GM19238 (cell line): ENCODE results near the gene PGRMC2.
A peak's percentile ranks its signal among the peaks of the same experiment; 100 is the strongest.

ENCODE experiments used
- DNase-seq: peaks from one replicate; pipeline ENCODE4 v3.0.0; 2011; ENCODE audit warnings: low spot score; ENCODE audit not compliant: insufficient read length

The PGRMC2 gene

DNA sequence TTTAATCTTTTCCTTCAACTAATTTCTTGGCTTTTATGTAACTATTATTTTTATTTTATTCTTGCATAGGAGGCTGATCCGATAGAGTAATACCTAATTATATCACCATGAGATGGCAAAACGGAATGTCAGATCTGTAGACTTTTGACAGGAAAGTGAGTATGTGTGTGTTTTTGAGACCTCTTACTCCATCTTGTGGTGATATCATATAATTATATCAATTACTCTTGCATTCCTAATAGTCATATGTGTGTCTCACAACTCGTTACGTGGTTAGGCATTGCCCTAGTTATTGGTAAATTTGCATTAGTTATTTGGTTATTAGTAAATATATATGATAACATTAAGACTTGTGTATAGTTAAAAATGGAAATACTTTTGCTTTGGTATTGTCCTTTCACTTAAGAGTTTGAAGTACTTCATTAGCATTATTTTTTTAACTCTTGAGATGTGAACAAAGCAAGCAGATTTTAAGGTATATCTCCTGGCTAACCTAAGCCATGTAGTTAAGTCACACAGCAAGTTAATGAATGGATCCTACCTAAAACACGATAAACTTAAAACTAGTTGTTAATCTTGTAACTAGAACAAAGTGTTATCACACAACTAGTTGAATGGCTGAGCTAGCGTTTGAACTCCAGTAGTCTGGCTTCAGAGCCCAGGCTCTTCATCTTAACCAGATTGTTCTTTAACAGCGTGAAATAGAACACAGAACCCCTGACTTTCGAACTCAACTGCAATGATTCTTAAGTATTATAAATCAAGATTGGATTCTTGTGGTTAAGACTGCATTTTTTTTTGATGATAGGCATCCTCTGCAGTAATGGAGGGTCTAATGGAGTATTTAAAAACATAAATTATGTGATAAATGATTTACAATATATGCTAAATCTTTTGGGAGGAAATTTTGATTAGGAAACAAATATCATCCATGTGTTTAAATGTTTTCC lies 67.1 kb downstream of the PGRMC2 start:
- DNase-seq = peak; percentile 3
